K562 (cell line): ENCODE data around the gene LIPI.

Experiments used
- CEBPG ChIP-seq, 3 experiments: fragments of 200-800 bp in 1 of 3; sonication (Bioruptor generic) in 1 of 3; sonication (generic) in 1 of 3; formaldehyde crosslinking in 1 of 3; IDR thresholded peaks in 2 of 3; conservative IDR thresholded peaks in 1 of 3; 2 replicates each; pipeline versions ENCODE4 v1.6.1 to v1.8.0; 2016 to 2022; ENCODE audit warnings: missing compliant biosample characterization in 2 of 3, missing genetic modification characterization in 2 of 3, mild to moderate bottlenecking in 1 of 3, missing genetic modification reagents in 1 of 3
- FOXK1 ChIP-seq: sonication (generic); formaldehyde crosslinking; IDR thresholded peaks from 2 replicates; pipeline ENCODE4 v1.8.0; 2022; ENCODE audit warnings: missing genetic modification reagents, mild to moderate bottlenecking, borderline replicate concordance
- KDM5B ChIP-seq: fragments of 200-600 bp; sonication (generic); IDR thresholded peaks from 2 replicates; pipeline ENCODE4 v1.6.1; 2012; ENCODE audit warnings: low read depth, mild to moderate bottlenecking, moderate library complexity, low read length, control low read depth, inconsistent platforms; ENCODE audit not compliant: insufficient replicate concordance
- POLR2A ChIP-seq: fragments of 450-650 bp; conservative IDR thresholded peaks from 2 replicates; pipeline ENCODE4 v1.6.1; 2016
- THAP12 ChIP-seq: fragments of 250-450 bp; sonication (Bioruptor Pico); IDR thresholded peaks from 2 replicates; pipeline ENCODE4 v1.9.0; 2021; ENCODE audit warnings: mild to moderate bottlenecking, inconsistent platforms
- ZBTB17 ChIP-seq: fragments of 450-650 bp; formaldehyde crosslinking; IDR thresholded peaks from 2 replicates; pipeline ENCODE4 v1.4.0; 2020; ENCODE audit warnings: mild to moderate bottlenecking
- ZNF165 ChIP-seq: fragments of 250-450 bp; sonication (Bioruptor Pico); IDR thresholded peaks from 2 replicates; pipeline ENCODE4 v1.4.0; 2020; ENCODE audit warnings: borderline replicate concordance
- ZNF445 ChIP-seq: fragments of 250-450 bp; sonication (Bioruptor Pico); IDR thresholded peaks from 2 replicates; pipeline ENCODE4 v1.4.0; 2020; ENCODE audit warnings: low read depth, mild to moderate bottlenecking, moderate library complexity

DNA sequence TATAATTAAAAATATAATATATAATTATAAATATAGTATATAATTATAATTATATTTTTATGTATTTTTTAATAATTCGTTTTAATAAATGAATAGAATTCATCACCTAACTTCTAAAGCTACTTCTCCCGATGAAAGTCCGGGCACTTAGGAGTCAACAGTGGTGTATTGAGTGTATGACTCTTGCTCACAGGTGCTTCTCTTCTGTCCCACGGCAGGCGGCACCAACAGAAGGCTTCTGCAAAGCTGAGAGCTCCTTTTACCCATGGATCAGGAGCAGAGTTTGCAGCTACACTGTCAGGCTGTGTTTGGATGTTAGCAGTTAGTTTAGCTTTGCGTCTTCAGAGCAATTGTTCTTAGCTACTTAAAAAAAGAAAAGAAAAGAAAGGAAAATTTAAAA is 122.4 kb downstream of the LIPI start:
- TF ChIP-seq THAP12 (no peak), ZNF445 (no peak), KDM5B (no peak), FOXK1 (CRISPR knock-in tag) (no peak), POLR2A (no peak), ZBTB17 (CRISPR knock-in tag) (no peak), CEBPG (CRISPR knock-in tag; IDR thresholded peaks at IDR 0.05) (no peak), CEBPG (tag; conservative IDR thresholded peaks at IDR 0.05 in 1 of 2, IDR thresholded peaks at IDR 0.05 in 1 of 2) (no peak), ZNF165 (CRISPR knock-in tag) (no peak)
